Mesenchymal stem cell (in vitro differentiated cells and primary cell): ENCODE results near the gene KCNQ5.

Experiments
- DNase-seq: peaks from one replicate; pipeline ENCODE4 v3.0.0-alpha.2; 2013
- H2AFZ ChIP-seq: one replicate; pipeline ENCODE4 v1.6.1; 2013; ENCODE audit warnings: low read depth, mild to moderate bottlenecking, control low read depth, inconsistent platforms, low read length, moderate library complexity
- H2AK5ac ChIP-seq: 2 replicates; pipeline ENCODE4 v1.6.1; 2013; ENCODE audit warnings: low read length, moderate library complexity, mild to moderate bottlenecking, inconsistent platforms; ENCODE audit not compliant: severe bottlenecking
- H2BK120ac ChIP-seq: one replicate; pipeline ENCODE4 v1.6.1; 2013; ENCODE audit warnings: low read depth, mild to moderate bottlenecking, inconsistent platforms, low read length, moderate library complexity
- H2BK12ac ChIP-seq, 2 experiments: one replicate each; pipeline ENCODE4 v1.6.1; 2013; ENCODE audit warnings: inconsistent platforms in 2 of 2, low read length in 2 of 2, mild to moderate bottlenecking in 2 of 2, moderate library complexity in 2 of 2, control low read depth in 1 of 2
- H2BK15ac ChIP-seq: one replicate; pipeline ENCODE4 v1.6.1; 2013; ENCODE audit warnings: mild to moderate bottlenecking, low read depth, inconsistent platforms; ENCODE audit not compliant: poor library complexity, severe bottlenecking
- H2BK5ac ChIP-seq: 2 replicates; pipeline ENCODE4 v1.6.1; 2013; ENCODE audit warnings: low read depth, mild to moderate bottlenecking, low read length, control low read depth, inconsistent platforms; ENCODE audit not compliant: poor library complexity, severe bottlenecking
- H3K14ac ChIP-seq, 2 experiments: one replicate each; pipeline ENCODE4 v1.6.1; 2013; ENCODE audit warnings: inconsistent platforms in 2 of 2, low read length in 2 of 2, control low read depth in 1 of 2, mild to moderate bottlenecking in 1 of 2, moderate library complexity in 1 of 2
- H3K18ac ChIP-seq, 2 experiments: one replicate each; pipeline ENCODE4 v1.6.1; 2013; ENCODE audit warnings: inconsistent platforms in 2 of 2, low read length in 2 of 2, control low read depth in 1 of 2, low read depth in 1 of 2, mild to moderate bottlenecking in 1 of 2
- H3K23ac ChIP-seq, 2 experiments: one replicate each; pipeline ENCODE4 v1.6.1; 2013; ENCODE audit warnings: inconsistent platforms in 2 of 2, low read length in 2 of 2, mild to moderate bottlenecking in 2 of 2, moderate library complexity in 2 of 2, control low read depth in 1 of 2
- H3K27ac ChIP-seq: 2 replicates; pipeline ENCODE4 v1.5.1; 2013; ENCODE audit warnings: mild to moderate bottlenecking, moderate library complexity, low read length, control low read depth, inconsistent platforms; ENCODE audit not compliant: poor library complexity, severe bottlenecking
- H3K27me3 ChIP-seq, 2 experiments: 2 replicates each; pipeline versions ENCODE4 v1.6.1 to v1.7.0; 2013; ENCODE audit warnings: low read length in 2 of 2, mild to moderate bottlenecking in 2 of 2, moderate library complexity in 2 of 2, control low read depth in 1 of 2, inconsistent platforms in 1 of 2; ENCODE audit not compliant: control insufficient read depth in 1 of 2, insufficient read depth in 1 of 2
- H3K36me3 ChIP-seq, 2 experiments: 2 replicates each; pipeline versions ENCODE4 v1.6.1 to v1.7.0; 2013; ENCODE audit warnings: low read length in 2 of 2, control low read depth in 1 of 2, inconsistent platforms in 1 of 2, low read depth in 1 of 2, mild to moderate bottlenecking in 1 of 2; ENCODE audit not compliant: insufficient read depth in 2 of 2, control insufficient read depth in 1 of 2
- H3K4ac ChIP-seq, 2 experiments: one replicate each; pipeline ENCODE4 v1.6.1; 2013; ENCODE audit warnings: inconsistent platforms in 2 of 2, low read length in 2 of 2, mild to moderate bottlenecking in 2 of 2, moderate library complexity in 2 of 2, control low read depth in 1 of 2, low read depth in 1 of 2
- H3K4me1 ChIP-seq: 2 replicates; pipeline ENCODE4 v1.6.1; 2013; ENCODE audit warnings: low read depth, low read length, control low read depth; ENCODE audit not compliant: control insufficient read depth, insufficient read depth
- H3K4me2 ChIP-seq: 2 replicates; pipeline ENCODE4 v1.6.1; 2013; ENCODE audit warnings: low read length, mild to moderate bottlenecking, inconsistent platforms; ENCODE audit not compliant: poor library complexity, severe bottlenecking
- H3K4me3 ChIP-seq, 2 experiments: 2 replicates each; pipeline versions ENCODE4 v1.5.1 to v1.7.0; 2013; ENCODE audit warnings: low read length in 2 of 2, mild to moderate bottlenecking in 2 of 2, control low read depth in 1 of 2, low read depth in 1 of 2; ENCODE audit not compliant: insufficient read depth in 1 of 2
- H3K79me1 ChIP-seq: replicated peaks from 2 replicates; pipeline ENCODE4 v1.6.1; 2013; ENCODE audit warnings: mild to moderate bottlenecking, control low read depth, low read length, inconsistent platforms; ENCODE audit not compliant: poor library complexity, severe bottlenecking
- H3K9ac ChIP-seq: 2 replicates; pipeline ENCODE4 v1.7.0; 2013; ENCODE audit warnings: mild to moderate bottlenecking, low read length, moderate library complexity
- H3K9me3 ChIP-seq: 2 replicates; pipeline ENCODE4 v1.7.0; 2013; ENCODE audit warnings: mild to moderate bottlenecking, low read length; ENCODE audit not compliant: control insufficient read depth
- H4K8ac ChIP-seq: one replicate; pipeline ENCODE4 v1.6.1; 2013; ENCODE audit warnings: inconsistent platforms, mild to moderate bottlenecking, low read length, moderate library complexity
- H4K91ac ChIP-seq: one replicate; pipeline ENCODE4 v1.6.1; 2013; ENCODE audit warnings: mild to moderate bottlenecking, low read length, inconsistent platforms
- WGBS: methylation state at CpG from one replicate; pipeline ENCODE4 v1.1.7; 2013; ENCODE audit warnings: mixed read lengths; 5-methylcytosine and 5-hydroxymethylcytosine counted together

Gene KCNQ5

DNA sequence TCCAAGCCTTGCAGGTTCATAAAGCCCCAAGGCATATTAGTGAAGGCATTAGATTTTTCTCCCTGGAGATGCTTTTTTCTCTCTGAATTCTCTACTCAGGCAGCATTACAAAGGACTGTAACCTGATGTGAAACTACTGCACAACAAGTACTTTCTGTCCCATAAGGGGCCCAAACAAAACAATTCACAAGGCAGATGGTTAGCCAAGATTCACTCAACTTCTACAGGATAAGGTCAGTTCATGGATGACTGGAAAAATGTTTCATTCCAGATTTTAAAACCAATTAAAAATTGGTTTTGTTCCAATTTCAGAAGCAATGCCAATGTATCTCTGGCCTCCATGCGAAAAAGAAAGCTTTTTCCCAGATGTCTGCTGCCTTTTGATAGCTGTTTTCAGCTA, 421.6 kb downstream of the KCNQ5 start:
- no peak overlapping the region for H3K23ac ChIP-seq
- H3K27me3 ChIP-seq: no peaks in the 10 kb centered on the region
- H4K91ac ChIP-seq: no peak overlapping the region
- 100% methylated on average over 1 of the region's 1 CpG for WGBS
- no peak overlapping the region for H2BK15ac ChIP-seq
- H3K14ac ChIP-seq: no peak overlapping the region
- H3K4me1 ChIP-seq: no peaks in the 10 kb centered on the region
- no peak overlapping the region for H3K4ac ChIP-seq
- no peak overlapping the region for H3K18ac ChIP-seq
- H2BK12ac ChIP-seq: no peak overlapping the region
- H3K4me3 ChIP-seq: no peak overlapping the region
- no peak overlapping the region for H2BK120ac ChIP-seq
- no peak overlapping the region for H2AK5ac ChIP-seq
- H2AFZ ChIP-seq: no peak overlapping the region
- H3K9me3 ChIP-seq: peaks cover 32% of the 10 kb centered on the region
- H3K79me1 ChIP-seq: no peaks in the 10 kb centered on the region
- H3K36me3 ChIP-seq: no peaks in the 10 kb centered on the region
- no peak overlapping the region for H3K4me2 ChIP-seq
- no peak for DNase-seq
- H2BK5ac ChIP-seq: no peak overlapping the region
- H3K9ac ChIP-seq: no peak overlapping the region
- no peak overlapping the region for H4K8ac ChIP-seq
- H3K27ac ChIP-seq: no peak overlapping the region

DNA sequence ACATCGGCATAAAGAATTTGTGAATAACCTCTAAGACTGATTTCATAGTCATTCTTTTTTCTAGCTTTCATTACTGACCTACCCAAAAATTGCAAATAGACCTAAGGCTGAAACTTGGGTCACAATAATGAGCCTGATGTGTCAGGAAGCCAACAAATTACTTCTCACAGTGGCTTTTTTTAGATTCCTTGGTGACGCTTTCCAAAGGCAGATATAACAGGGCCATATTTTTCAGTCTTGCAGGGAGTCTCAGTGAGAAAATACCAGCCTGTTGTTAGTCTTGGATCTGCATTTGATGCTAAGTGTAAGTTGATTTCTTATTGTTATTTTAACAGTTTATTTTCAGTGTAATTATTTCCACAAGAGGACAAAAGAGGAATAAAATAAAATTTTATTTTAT, 423.7 kb downstream of the KCNQ5 start:
- H2BK5ac ChIP-seq: no peak overlapping the region
- H4K8ac ChIP-seq: no peak overlapping the region
- H3K79me1 ChIP-seq: no peaks in the 10 kb centered on the region
- no peak overlapping the region for H3K9ac ChIP-seq
- H2BK120ac ChIP-seq: no peak overlapping the region
- peaks cover 10% of the 10 kb centered on the region for H3K9me3 ChIP-seq
- H3K4me1 ChIP-seq: no peaks in the 10 kb centered on the region
- no peak overlapping the region for H3K18ac ChIP-seq
- no peak overlapping the region for H2BK12ac ChIP-seq
- WGBS: 95% methylated on average over 2 of the region's 2 CpGs
- H3K23ac ChIP-seq: no peak overlapping the region
- H2BK15ac ChIP-seq: no peak overlapping the region
- H4K91ac ChIP-seq: no peak overlapping the region
- H3K27ac ChIP-seq: no peak overlapping the region
- H3K14ac ChIP-seq: no peak overlapping the region
- H3K4me2 ChIP-seq: no peak overlapping the region
- no peak overlapping the region for H2AFZ ChIP-seq
- no peak overlapping the region for H3K4ac ChIP-seq
- H3K27me3 ChIP-seq: no peaks in the 10 kb centered on the region
- H3K36me3 ChIP-seq: no peaks in the 10 kb centered on the region
- no peak overlapping the region for H3K4me3 ChIP-seq
- H2AK5ac ChIP-seq: no peak overlapping the region
- no peak for DNase-seq

DNA sequence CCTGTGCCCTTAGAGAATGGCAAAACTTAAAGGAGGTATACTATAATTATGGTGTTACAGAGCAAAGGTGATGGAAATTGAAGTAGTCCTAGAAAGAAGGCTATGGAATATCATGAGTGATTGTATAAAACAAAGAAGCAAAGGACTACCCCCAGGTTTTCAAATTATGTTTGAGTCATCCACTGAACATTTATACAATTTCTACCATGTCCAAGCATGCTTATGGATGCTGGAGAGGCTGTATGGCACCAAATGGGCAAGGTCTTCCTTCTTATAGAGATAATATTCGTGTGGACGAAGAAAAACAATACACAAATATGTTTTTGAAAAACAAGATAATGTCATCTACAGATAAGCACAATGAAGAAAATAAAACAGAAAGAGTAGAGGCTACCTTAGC, 425.9 kb downstream of the KCNQ5 start:
- no peak overlapping the region for H4K8ac ChIP-seq
- WGBS: no CpG with 5 or more reads among the region's 2 CpGs
- H3K14ac ChIP-seq: no peak overlapping the region

DNA sequence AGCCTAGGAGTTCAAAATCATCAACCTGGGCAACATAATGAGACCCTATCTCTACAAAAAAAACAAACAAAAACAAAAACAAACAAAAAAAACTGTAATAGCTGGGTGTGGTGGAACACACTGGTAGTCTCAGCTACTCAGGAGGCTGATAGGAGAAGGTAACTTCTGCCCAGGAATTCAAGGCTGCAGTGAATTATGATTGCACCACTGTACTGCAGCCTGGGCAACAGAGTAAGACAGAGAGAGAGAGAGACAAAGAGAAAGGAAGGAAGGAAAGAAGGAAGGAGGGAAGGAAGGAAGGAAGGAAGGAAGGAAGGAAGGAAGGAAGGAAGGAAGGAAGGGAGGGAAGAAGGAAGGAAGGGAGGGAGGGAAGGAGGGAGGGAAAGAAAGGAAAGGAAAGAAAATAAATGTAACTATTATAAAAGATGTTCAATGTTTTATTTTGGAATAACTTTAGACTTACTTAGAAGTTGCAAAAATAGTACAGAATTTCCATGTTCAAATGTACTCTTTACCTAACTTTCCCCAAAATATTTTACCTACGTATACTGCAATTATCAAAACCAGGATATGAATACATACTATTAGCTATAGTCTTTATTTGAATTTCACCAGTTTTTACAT, 428.2 kb downstream of the KCNQ5 start:
- Histone ChIP-seq H2BK12ac (no peak overlapping the region), H2AK5ac (no peak overlapping the region), H2AFZ (no peak overlapping the region), H3K9ac (no peak overlapping the region), H3K4me1 (peaks cover 1% of the 10 kb centered on the region), H4K8ac (no peak overlapping the region), H3K4me3 (no peak overlapping the region), H3K9me3 (no peaks in the 10 kb centered on the region), H4K91ac (no peak overlapping the region), H2BK120ac (no peak overlapping the region), H3K79me1 (no peaks in the 10 kb centered on the region), H3K27me3 (no peaks in the 10 kb centered on the region), H2BK15ac (no peak overlapping the region), H3K23ac (no peak overlapping the region), H2BK5ac (no peak overlapping the region), H3K27ac (no peak overlapping the region), H3K4ac (no peak overlapping the region), H3K14ac (no peak overlapping the region), H3K18ac (no peak overlapping the region), H3K4me2 (no peak overlapping the region), H3K36me3 (no peaks in the 10 kb centered on the region)
- WGBS: 92% methylated on average over 1 of the region's 1 CpG
- DNase-seq: no peak

More for the DNA sequence above, 425.9 kb downstream of the KCNQ5 start:
- no peak overlapping the region for H2BK120ac ChIP-seq
- H2AFZ ChIP-seq: no peak overlapping the region
- H2BK12ac ChIP-seq: no peak overlapping the region
- H2AK5ac ChIP-seq: no peak overlapping the region
- H2BK5ac ChIP-seq: no peak overlapping the region
- H3K79me1 ChIP-seq: no peaks in the 10 kb centered on the region
- H3K4me1 ChIP-seq: peaks cover 1% of the 10 kb centered on the region
- no peak overlapping the region for H3K4me2 ChIP-seq
- H3K4me3 ChIP-seq: no peak overlapping the region
- no peak for DNase-seq
- H3K4ac ChIP-seq: no peak overlapping the region
- no peaks in the 10 kb centered on the region for H3K9me3 ChIP-seq
- no peak overlapping the region for H3K18ac ChIP-seq
- H3K9ac ChIP-seq: no peak overlapping the region
- H2BK15ac ChIP-seq: no peak overlapping the region
- H3K27ac ChIP-seq: no peak overlapping the region
- no peaks in the 10 kb centered on the region for H3K27me3 ChIP-seq
- no peak overlapping the region for H3K23ac ChIP-seq
- no peaks in the 10 kb centered on the region for H3K36me3 ChIP-seq
- H4K91ac ChIP-seq: no peak overlapping the region
